ENCODE data around the gene PNKP. TPM values are rescaled to one million over a fixed set of nuclear protein-coding genes. Genes with fewer than 3 reads are reported as not detected.

Gene PNKP
- total RNA-seq, 1 donor from 2014 or later: 46.3 TPM

DNA sequence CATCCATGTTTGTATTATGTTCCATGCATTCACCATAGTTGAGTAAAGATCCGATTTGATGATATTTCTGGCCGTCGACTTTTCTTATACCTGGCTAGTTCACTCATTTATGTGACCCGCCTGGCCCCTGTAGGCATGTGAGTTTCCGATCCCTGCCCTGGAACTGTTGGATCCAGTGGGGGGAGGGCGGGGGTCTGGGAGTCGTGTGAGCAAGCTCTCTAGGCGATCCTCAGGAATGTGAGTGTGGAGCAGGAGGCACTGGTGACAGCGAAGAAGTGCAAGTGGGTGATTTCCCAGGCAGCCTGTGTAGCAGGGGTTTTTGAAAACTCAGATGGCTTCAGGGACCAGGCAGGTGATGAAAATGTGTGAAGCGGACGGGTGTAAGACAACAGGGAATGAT, 27.1 kb downstream of the PNKP start:
- Histone ChIP-seq H3K27ac (no peak overlapping the region), H3K4me1 (no peaks in the 10 kb centered on the region), H3K9me3 (no peaks in the 10 kb centered on the region), H3K27me3 (no peaks in the 10 kb centered on the region), H3K4me3 (no peak overlapping the region), H3K36me3 (peaks cover 23 to 51% of the 10 kb centered on the region in 2 donors)
- intact Hi-C loops (cut with DNase I): no loop called here
- no peak for DNase-seq (ENCODE audit: low spot score in 2 of 2)
- TF ChIP-seq, protein P1, sequence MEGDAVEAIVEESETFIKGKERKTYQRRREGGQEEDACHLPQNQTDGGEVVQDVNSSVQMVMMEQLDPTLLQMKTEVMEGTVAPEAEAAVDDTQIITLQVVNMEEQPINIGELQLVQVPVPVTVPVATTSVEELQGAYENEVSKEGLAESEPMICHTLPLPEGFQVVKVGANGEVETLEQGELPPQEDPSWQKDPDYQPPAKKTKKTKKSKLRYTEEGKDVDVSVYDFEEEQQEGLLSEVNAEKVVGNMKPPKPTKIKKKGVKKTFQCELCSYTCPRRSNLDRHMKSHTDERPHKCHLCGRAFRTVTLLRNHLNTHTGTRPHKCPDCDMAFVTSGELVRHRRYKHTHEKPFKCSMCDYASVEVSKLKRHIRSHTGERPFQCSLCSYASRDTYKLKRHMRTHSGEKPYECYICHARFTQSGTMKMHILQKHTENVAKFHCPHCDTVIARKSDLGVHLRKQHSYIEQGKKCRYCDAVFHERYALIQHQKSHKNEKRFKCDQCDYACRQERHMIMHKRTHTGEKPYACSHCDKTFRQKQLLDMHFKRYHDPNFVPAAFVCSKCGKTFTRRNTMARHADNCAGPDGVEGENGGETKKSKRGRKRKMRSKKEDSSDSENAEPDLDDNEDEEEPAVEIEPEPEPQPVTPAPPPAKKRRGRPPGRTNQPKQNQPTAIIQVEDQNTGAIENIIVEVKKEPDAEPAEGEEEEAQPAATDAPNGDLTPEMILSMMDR (IDR thresholded peaks at IDR 0.05): no peak

DNA sequence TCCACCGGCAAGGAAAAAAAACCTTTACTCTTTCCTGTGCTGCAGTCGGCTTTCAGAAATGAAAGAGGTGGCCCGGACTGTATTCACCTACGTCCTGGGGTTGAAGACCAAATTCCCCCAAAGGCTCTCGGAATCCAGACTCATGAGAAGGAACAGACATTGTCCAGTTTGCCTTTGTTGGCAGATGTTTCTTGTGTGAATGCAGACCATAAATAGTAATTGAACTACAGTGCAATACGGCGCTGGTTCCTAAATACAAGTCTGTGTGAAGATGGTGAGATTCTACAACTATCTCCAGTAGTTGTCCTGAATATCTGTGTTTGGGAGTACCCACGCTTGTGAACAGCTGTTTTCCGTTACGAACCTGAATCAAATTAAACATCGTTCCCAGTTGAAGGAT, 27.7 kb downstream of the PNKP start:
- Histone ChIP-seq H3K4me1 (no peaks in the 10 kb centered on the region), H3K27ac (no peak overlapping the region), H3K4me3 (no peak overlapping the region), H3K27me3 (no peaks in the 10 kb centered on the region), H3K36me3 (peaks cover 28 to 57% of the 10 kb centered on the region in 2 donors), H3K9me3 (no peaks in the 10 kb centered on the region)
- intact Hi-C loops (cut with DNase I): no loop called here
- DNase-seq (ENCODE audit: low spot score in 2 of 2): no peak
- TF ChIP-seq, protein P1 (IDR thresholded peaks at IDR 0.05): no peak

DNA sequence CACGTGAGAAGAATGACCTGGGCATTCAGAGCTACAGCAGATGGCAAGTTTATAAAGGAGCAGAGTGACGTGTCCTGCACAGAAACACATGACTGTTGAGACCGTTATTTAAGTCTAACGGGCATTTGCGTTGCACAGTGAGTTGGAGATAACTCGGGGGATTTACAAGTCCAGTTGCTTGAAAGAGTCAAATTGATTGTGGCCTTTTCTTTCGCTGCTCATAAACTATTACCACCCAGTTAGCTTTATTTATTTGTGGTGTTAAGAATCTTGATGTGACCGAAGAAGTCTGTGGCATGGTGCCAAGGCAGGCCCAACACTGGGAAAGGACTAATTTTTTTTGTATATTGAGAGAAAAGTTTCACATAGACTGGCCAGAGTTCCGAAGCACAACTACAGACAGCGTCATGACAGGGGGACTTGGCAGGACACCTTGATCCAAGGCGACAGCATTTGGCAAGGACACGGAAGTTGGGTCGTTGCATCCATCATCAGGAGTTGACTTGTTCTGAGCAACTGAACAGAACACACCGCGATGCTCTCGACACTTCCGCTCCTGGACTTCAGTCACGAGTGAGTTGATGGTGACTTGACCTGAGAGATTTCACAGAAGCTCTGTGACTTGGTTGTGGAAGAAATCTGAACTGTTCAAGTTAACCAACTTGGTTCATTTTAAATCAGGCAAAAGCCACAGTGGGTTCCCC, 28.3 kb downstream of the PNKP start:
- H3K27me3 ChIP-seq: no peaks in the 10 kb centered on the region
- DNase-seq (ENCODE audit: low spot score in 2 of 2): no peak
- TF ChIP-seq, protein P1 (IDR thresholded peaks at IDR 0.05): no peak
- no peak overlapping the region for H3K4me3 ChIP-seq
- no peak overlapping the region for H3K27ac ChIP-seq
- intact Hi-C loops (cut with DNase I): no loop called here
- H3K9me3 ChIP-seq: no peaks in the 10 kb centered on the region
- no peaks in the 10 kb centered on the region for H3K4me1 ChIP-seq
- peaks cover 35 to 64% of the 10 kb centered on the region in 2 donors for H3K36me3 ChIP-seq

DNA sequence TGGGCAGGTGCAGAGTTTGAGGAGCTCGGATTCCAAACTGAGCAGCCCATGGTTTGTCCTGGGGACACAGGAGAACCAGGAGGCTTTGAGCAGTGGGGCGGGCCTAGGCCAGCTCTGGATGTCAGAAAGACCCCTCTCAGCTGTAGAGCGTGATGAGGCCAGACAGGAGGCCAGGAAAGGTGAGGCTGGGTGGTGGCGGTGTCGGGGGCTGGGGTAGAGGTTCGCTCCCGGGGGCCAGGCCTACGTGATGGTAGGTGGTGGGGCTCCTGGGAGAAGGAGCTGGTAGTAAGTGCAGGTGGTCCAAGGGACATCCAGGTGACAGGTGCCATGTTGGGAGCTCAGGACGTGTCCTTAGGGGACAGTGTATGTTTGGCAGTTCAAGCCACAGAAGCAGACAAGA, 30.0 kb downstream of the PNKP start:
- no peaks in the 10 kb centered on the region for H3K4me1 ChIP-seq
- intact Hi-C loops (cut with DNase I): no loop called here
- no peak overlapping the region for H3K4me3 ChIP-seq
- TF ChIP-seq, protein P1 (IDR thresholded peaks at IDR 0.05): no peak
- H3K36me3 ChIP-seq: peaks cover 50 to 79% of the 10 kb centered on the region in 2 donors
- no peak overlapping the region for H3K27ac ChIP-seq
- no peak for DNase-seq (ENCODE audit: low spot score in 2 of 2)
- H3K27me3 ChIP-seq: no peaks in the 10 kb centered on the region
- no peaks in the 10 kb centered on the region for H3K9me3 ChIP-seq

DNA sequence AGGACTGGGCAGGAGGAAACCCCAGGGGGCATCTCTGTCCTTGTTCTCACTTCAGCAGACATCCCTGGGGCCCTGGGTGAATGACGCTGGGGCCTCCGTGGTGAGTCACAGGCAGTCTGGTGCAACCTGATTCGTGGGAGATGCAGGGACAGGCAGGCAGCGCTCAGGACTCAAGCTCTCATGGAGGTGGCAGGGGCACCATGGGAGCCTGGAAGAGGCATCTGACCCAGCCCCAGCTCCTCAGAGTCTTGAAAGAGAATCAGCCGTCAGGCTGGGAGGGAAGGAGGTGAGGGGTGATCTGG, 30.4 kb downstream of the PNKP start:
- H3K36me3 ChIP-seq: peaks cover 54 to 84% of the 10 kb centered on the region in 2 donors
- TF ChIP-seq, protein P1 (IDR thresholded peaks at IDR 0.05): no peak
- no peaks in the 10 kb centered on the region for H3K27me3 ChIP-seq
- intact Hi-C loops (cut with DNase I): no loop called here
- no peak overlapping the region for H3K4me3 ChIP-seq
- DNase-seq (ENCODE audit: low spot score in 2 of 2): no peak
- H3K27ac ChIP-seq: no peak overlapping the region
- no peaks in the 10 kb centered on the region for H3K9me3 ChIP-seq
- no peaks in the 10 kb centered on the region for H3K4me1 ChIP-seq

Data from ascending aorta (tissue), 2 donors.